HG03342 (cell line): ENCODE results near the gene RAE1.
"Not testable (repeated sequence)": the region's sequence is repeated elsewhere in the genome, so short reads cannot be mapped to it uniquely, and the experiment has no call there.

Source experiments
- ATAC-seq: cut with Tn5 transposase; IDR thresholded peaks from one replicate; pipeline ENCODE4 v1.9.1; 2021; ENCODE audit warnings: mild to moderate bottlenecking, moderate library complexity; ENCODE audit not compliant: unreplicated experiment

Gene RAE1

DNA sequence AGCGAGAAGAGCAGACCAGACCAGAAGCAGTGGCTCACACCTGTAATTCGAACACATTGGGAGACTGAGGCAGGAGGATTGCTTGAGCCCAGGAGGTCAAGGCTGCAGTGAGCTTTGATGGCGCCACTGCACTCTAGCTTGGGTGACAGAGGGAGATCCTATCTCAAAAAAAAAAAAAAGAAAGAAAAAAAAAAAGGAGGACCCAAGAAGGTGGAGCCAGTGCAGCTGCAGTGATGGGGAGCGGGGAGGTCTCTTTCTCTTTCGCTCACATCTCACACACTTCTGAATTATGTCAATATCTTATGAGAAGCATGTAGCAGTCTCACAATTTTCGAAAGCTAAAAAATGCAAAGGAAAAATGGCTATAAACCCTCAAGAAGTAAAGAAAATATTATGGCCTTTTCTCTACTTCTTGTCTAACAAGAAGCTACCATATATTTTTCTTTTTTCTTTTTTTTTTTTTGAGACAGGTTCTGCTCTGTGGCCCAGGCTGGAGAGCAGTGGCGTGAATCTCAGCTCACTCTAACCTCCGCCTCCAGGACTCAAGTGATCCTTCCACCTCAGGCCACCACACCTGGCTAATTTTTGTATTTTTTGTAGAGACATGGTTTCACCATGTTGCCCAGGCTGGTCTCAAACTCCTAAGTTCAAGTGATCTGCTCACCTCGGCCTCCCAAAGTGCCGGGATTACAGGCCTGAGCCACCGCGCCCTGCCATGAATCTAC is 25.3 kb upstream of the RAE1 start:
- ATAC-seq, result no peak

GRCh38 chr20:57326667-57327455 is 24.2 kb upstream of the RAE1 start:
- no peak for ATAC-seq

DNA sequence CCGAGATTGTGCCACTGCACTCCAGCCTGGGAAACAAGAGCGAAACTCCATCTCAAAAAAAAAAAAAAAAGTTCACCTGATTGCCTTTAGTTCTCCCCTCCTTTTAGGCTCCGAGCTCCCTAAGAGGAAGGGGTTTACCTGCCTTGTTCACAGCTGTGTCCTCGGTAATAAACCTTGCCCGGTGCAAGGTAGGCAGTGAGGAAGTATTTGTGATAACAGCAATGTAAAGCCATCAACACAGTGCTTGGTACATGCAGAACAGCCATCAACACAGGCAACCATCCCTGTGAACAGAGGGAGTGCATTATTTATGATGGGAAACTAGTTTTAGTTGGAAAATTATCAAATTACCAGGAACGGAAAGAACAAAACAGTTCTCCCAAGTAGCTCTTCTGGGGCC is 23.2 kb upstream of the RAE1 start:
- no peak for ATAC-seq

DNA sequence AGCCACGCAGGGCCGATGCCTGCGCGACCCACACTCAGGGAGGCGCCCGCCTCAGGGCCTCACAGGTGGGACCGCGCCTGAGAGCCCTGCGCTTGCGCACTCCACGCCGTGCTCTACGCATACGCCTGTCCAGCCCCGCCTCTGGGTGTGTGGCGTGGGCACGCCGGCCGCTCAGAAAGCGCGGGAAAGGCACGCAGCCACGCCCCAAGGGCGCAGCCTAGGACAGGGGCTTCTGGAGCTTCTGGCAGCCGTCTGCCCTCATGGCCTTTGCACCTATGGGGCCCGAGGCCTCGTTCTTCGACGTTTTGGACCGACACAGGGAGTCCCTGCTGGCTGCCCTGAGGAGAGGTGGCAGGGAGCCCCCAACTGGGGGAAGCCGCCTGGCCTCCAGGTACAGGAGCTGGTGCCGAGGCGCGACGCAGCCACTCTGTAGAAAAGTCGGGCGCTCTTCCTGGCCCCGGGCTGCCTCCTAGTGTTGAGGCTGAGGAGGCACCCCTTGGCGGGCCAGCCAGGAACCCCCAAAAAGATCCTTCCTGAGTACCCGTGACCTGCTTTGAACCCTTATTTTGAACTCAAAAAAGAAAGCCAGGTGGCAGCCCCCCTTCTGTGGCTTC is 21.3 kb upstream of the RAE1 start, which contains the start of gene SPO11:
Gene SPO11 (plus strand): TSS at position 196 of the 614 bp plus-strand sequence. CDS start 65 bp downstream, at position 261.
- ATAC-seq, result no peak

DNA sequence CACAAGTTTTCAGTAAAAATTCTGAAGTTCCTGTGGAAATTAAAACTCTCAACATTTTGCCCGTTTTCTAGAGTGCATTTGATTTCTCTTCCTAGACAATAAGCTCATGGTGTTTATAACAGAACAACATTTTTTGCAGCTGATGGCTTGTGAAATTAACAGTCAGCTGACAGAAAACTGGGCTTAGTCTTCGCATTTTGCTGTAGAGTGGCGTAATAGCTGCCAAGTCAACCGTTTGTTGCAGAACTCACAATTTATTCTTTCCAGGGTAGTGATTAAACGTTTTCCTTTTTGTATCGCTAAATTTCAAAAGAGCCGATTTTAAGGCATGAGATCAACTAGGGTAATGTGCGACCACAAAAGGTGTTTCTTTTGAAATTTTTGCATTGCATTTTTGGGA is 20.1 kb upstream of the RAE1 start:
- ATAC-seq, result no peak

- no peak for ATAC-seq
Observed at GRCh38 chr20:57332105-57333089, 18.7 kb upstream of the RAE1 start.

- ATAC-seq, result no peak
Observed at GRCh38 chr20:57335392-57335791, 15.7 kb upstream of the RAE1 start.

- no peak for ATAC-seq
Observed at GRCh38 chr20:57341663-57342062, 9.4 kb upstream of the RAE1 start.

GRCh38 chr20:57342829-57343228 is 8.2 kb upstream of the RAE1 start:
- no peak for ATAC-seq

DNA sequence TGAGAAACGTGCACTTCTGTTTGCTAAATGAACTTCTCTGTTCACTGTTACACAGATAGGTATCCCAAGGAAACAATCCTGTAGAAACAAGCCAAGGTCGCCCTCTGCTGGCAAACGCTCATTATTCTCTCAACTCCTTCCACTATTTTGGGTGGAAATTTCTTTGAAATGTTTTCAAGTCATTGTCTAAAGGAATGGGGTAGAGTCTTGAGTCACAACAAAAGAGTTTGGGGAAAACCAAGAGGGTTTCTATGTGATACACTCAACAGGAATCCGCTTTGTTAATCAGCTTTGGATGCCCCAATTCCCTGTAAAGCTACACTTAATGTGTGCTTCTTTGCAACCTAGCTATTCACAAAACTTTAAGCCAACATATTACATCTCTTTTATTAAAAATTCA is 4.6 kb upstream of the RAE1 start:
- no peak for ATAC-seq

DNA sequence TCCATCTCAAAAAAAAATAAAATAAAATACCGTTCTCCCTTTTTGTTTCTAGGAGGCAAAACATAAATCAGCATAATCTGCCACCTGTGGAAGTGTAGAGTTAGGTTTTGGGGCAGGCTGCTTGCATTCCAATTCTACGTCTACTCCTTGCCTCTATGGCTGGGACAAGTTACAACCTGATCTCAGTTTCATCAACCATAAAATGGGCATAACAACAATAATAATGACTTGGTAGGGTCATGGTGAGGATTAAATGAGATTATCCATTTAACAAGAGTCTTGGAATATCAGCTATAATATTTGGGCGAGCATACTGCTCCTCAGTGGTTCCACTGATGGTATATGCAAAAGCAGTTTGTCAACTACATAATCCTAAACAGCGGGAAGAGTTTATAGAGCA is 3.7 kb upstream of the RAE1 start:
- no peak for ATAC-seq

- not testable (repeated sequence) for ATAC-seq
Observed at GRCh38 chr20:57348200-57348921, 2.7 kb upstream of the RAE1 start.

- ATAC-seq, result not testable (repeated sequence)
Observed at GRCh38 chr20:57348922-57349574, 2.0 kb upstream of the RAE1 start.

- ATAC-seq, result no peak
Observed at GRCh38 chr20:57350081-57350710, 859 bp upstream of the RAE1 start.

DNA sequence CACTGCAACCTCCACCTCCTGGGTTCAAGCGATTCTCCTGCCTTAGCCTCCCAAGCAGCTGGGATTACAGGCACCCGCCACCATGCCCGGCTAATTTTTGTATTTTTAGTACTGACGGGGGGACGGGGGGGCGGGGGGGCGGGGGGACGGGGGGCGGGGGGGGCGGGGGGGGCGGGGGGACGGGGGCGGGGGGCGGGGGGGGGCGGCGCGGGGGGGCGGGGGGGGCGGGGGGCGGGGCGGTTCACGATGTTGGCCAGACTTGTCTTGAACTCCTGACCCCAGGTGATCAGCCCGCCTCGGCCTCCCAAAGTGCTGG is 371 bp upstream of the RAE1 start:
- ATAC-seq, result not testable (repeated sequence)

DNA sequence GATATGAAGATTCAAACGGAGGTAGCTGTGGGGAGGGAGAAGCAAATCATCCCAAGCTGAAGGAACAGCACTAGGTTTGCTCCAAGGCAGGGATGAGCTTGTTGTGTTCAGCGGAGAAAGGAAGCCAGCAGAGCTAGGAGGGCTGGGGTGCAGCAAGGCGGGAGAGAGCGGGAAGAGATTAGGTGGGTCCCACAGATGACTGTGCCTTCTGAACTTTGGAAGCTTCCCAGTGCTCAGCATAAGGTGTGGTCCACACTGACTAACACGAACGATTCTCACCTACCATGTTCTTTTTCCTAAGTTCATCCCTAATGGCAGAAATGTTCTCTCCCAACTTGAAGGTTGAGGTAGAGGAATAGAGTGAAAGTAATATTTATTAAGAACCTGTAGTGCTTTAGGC is 1.2 kb downstream of the RAE1 start:
- no peak for ATAC-seq

GRCh38 chr20:57353351-57353750 is 2.3 kb downstream of the RAE1 start:
- ATAC-seq, result no peak

DNA sequence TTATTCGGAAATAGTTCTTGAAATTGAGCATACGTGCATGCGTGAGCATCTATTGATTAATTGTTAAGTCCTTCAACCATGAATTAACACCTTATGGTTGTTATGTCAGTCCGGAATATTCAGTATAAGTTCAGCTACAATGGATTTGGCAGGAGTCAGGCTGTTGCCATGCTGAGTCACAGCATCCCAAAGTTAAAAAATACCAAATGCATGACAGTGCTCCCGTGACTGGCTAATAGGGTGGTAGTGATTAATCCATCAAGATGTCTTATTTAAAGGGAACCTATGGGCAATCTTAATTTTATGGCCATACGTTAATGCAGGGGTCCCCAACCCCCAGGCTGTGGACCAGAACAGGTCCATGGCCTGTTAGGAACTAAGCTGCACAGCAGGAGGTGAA is 10.5 kb downstream of the RAE1 start:
- ATAC-seq, result no peak

- ATAC-seq, result no peak
Observed at GRCh38 chr20:57364451-57364850, 13.4 kb downstream of the RAE1 start.
